Measurements from ENCODE around the gene RAI1.

RAI1 gene

DNA sequence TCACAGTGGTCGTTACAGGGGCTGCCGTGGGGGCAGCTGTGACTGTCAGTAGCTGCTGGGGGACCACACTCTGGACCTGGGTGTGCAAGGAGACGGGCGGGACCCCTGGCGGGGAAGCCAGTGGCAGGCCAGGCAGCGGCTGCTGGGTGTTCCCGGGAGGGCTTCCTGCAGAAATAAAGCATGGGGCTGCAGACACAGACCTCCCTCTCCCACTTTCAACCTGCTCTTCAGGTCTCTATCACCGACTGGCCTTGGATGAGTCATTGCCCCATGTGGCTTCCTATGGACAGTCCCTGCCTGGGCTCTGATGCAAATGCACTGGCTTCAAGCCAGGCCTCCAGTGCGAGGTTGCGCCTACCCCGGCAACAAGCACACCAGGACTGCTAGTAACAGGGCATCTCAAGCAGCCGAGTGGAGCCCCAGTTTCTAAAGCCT, 138.3 kb downstream of the RAI1 start:
- Histone ChIP-seq H3K36me3 (ENCODE audit: control insufficient read depth, insufficient read depth, low read length) (peaks cover 13% of the 10 kb centered on the region), H3K4ac (ENCODE audit: low read depth, low read length) (no peak overlapping the region), H3K79me1 (ENCODE audit: low read length) (peaks cover 27% of the 10 kb centered on the region), H3K23ac (ENCODE audit: low read length) (no peak overlapping the region), H3K27ac (ENCODE audit: low read depth, low read length) (no peak overlapping the region), H3K79me2 (ENCODE audit: control insufficient read depth, insufficient read depth, low read length) (peaks cover 20% of the 10 kb centered on the region), H2AK5ac (ENCODE audit: low read length) (no peak overlapping the region), H2BK5ac (ENCODE audit: low read length) (no peak overlapping the region), H2BK15ac (replicated peaks; ENCODE audit: low read depth) (no peak overlapping the region), H3K56ac (ENCODE audit: low read length) (no peak overlapping the region), H3K9ac (ENCODE audit: low read length) (no peak overlapping the region), H3K4me2 (ENCODE audit: low read length) (no peak overlapping the region), H3K4me1 (ENCODE audit: control insufficient read depth, low read depth, low read length) (peaks cover 14% of the 10 kb centered on the region), H3K4me3 (ENCODE audit: low read length) (no peak overlapping the region), H3K27me3 (ENCODE audit: insufficient read depth, low read length, poor library complexity) (no peaks in the 10 kb centered on the region), H2BK120ac (ENCODE audit: low read depth, low read length) (no peak overlapping the region), H3K18ac (ENCODE audit: low read length) (no peak overlapping the region), H4K5ac (ENCODE audit: low read length) (no peak overlapping the region), H4K8ac (ENCODE audit: low read depth, low read length) (no peak overlapping the region)
- peak; percentile 88 for DNase-seq
- WGBS (ENCODE audit: extremely low coverage, insufficient coverage, low lambda C conversion rate) = no CpG with 5 or more reads among the region's 12 CpGs

DNA sequence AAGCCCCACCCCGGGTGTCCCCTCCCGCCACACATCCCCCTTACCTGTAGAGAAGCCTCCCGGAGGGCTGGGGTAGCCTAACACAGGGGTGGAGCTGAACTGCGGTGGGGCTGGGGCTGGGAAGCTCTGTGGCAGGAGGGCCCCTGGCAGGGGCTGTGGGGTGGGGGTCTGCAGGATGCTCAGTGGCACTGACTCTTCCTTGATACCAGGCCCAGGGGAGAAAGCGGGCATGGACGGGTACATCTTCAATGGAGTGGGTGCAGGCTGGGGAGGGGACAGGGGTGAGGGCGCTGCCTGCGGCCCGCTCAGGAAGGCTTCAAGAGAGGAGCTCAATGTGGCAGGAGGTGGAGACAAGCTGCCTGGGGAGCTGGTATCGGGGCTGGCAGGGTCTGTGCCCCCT, 138.8 kb downstream of the RAI1 start:
- Histone ChIP-seq H3K9ac (ENCODE audit: low read length) (no peak overlapping the region), H4K5ac (ENCODE audit: low read length) (no peak overlapping the region), H3K79me2 (ENCODE audit: control insufficient read depth, insufficient read depth, low read length) (peaks cover 24% of the 10 kb centered on the region), H3K4me2 (ENCODE audit: low read length) (no peak overlapping the region), H4K8ac (ENCODE audit: low read depth, low read length) (no peak overlapping the region), H2AK5ac (ENCODE audit: low read length) (no peak overlapping the region), H3K27me3 (ENCODE audit: insufficient read depth, low read length, poor library complexity) (no peaks in the 10 kb centered on the region), H3K27ac (ENCODE audit: low read depth, low read length) (no peak overlapping the region), H3K23ac (ENCODE audit: low read length) (no peak overlapping the region), H2BK120ac (ENCODE audit: low read depth, low read length) (no peak overlapping the region), H2BK5ac (ENCODE audit: low read length) (no peak overlapping the region), H3K4me3 (ENCODE audit: low read length) (no peak overlapping the region), H3K18ac (ENCODE audit: low read length) (no peak overlapping the region), H3K79me1 (ENCODE audit: low read length) (peaks cover 27% of the 10 kb centered on the region), H3K4me1 (ENCODE audit: control insufficient read depth, low read depth, low read length) (peaks cover 19% of the 10 kb centered on the region), H3K4ac (ENCODE audit: low read depth, low read length) (no peak overlapping the region), H3K56ac (ENCODE audit: low read length) (no peak overlapping the region), H2BK15ac (replicated peaks; ENCODE audit: low read depth) (no peak overlapping the region), H3K36me3 (ENCODE audit: control insufficient read depth, insufficient read depth, low read length) (peaks cover 12% of the 10 kb centered on the region)
- no peak for DNase-seq
- no CpG with 5 or more reads among the region's 10 CpGs for WGBS (ENCODE audit: extremely low coverage, insufficient coverage, low lambda C conversion rate)

DNA sequence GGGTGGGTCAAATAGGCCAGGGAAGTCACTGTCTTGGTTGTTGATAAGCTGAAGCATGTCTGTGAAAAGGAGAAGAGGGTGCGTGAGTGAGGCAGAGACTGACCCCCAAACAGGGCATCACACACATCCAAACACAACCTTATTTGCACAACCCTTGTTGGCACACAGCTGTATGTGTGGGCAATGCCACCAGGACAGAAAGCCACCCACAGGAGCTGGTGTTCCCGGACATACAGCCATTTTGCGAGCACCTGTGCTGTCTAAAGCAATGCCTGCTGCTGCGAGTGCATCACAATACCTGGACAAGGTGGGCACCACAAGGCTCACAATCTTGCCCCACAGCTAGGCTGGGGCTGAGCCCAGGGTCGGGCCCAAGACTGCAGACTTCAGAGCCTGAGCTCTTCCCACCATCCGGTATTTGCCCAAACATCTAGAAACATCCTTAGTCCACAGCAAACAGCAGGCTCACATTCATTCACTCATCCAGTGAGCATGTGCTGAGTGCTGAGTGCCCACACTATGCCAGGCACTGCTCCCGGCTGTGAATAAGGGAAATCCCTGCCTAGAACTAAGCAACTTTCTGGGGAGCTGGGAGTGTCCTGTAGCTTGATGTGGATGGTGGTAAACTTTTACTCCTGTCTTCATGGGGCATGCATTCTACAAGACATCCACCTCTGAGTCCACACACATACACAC, 139.4 kb downstream of the RAI1 start:
- Histone ChIP-seq H3K79me1 (ENCODE audit: low read length) (peaks cover 27% of the 10 kb centered on the region), H2BK5ac (ENCODE audit: low read length) (no peak overlapping the region), H3K4ac (ENCODE audit: low read depth, low read length) (no peak overlapping the region), H3K9ac (ENCODE audit: low read length) (no peak overlapping the region), H2AK5ac (ENCODE audit: low read length) (no peak overlapping the region), H3K27me3 (ENCODE audit: insufficient read depth, low read length, poor library complexity) (no peaks in the 10 kb centered on the region), H3K23ac (ENCODE audit: low read length) (no peak overlapping the region), H3K56ac (ENCODE audit: low read length) (peak overlapping the region; percentile 1), H3K36me3 (ENCODE audit: control insufficient read depth, insufficient read depth, low read length) (peaks cover 8% of the 10 kb centered on the region), H3K79me2 (ENCODE audit: control insufficient read depth, insufficient read depth, low read length) (peaks cover 24% of the 10 kb centered on the region), H2BK120ac (ENCODE audit: low read depth, low read length) (no peak overlapping the region), H4K5ac (ENCODE audit: low read length) (no peak overlapping the region), H3K18ac (ENCODE audit: low read length) (no peak overlapping the region), H3K4me2 (ENCODE audit: low read length) (no peak overlapping the region), H3K4me3 (ENCODE audit: low read length) (no peak overlapping the region), H3K4me1 (ENCODE audit: control insufficient read depth, low read depth, low read length) (peaks cover 20% of the 10 kb centered on the region), H3K27ac (ENCODE audit: low read depth, low read length) (no peak overlapping the region), H4K8ac (ENCODE audit: low read depth, low read length) (no peak overlapping the region), H2BK15ac (replicated peaks; ENCODE audit: low read depth) (no peak overlapping the region)
- WGBS (ENCODE audit: extremely low coverage, insufficient coverage, low lambda C conversion rate) = no CpG with 5 or more reads among the region's 7 CpGs
- DNase-seq = no peak

- Histone ChIP-seq H3K23ac (ENCODE audit: low read length) (no peak overlapping the region), H2AK5ac (ENCODE audit: low read length) (no peak overlapping the region), H2BK5ac (ENCODE audit: low read length) (no peak overlapping the region), H2BK15ac (replicated peaks; ENCODE audit: low read depth) (no peak overlapping the region), H3K27ac (ENCODE audit: low read depth, low read length) (no peak overlapping the region), H4K8ac (ENCODE audit: low read depth, low read length) (no peak overlapping the region), H3K9ac (ENCODE audit: low read length) (no peak overlapping the region), H3K4me2 (ENCODE audit: low read length) (no peak overlapping the region), H3K79me2 (ENCODE audit: control insufficient read depth, insufficient read depth, low read length) (peaks cover 34% of the 10 kb centered on the region), H4K5ac (ENCODE audit: low read length) (no peak overlapping the region), H3K18ac (ENCODE audit: low read length) (no peak overlapping the region), H3K56ac (ENCODE audit: low read length) (no peak overlapping the region), H3K4me1 (ENCODE audit: control insufficient read depth, low read depth, low read length) (peaks cover 20% of the 10 kb centered on the region), H3K79me1 (ENCODE audit: low read length) (peaks cover 30% of the 10 kb centered on the region), H3K36me3 (ENCODE audit: control insufficient read depth, insufficient read depth, low read length) (peaks cover 4% of the 10 kb centered on the region), H3K4me3 (ENCODE audit: low read length) (no peak overlapping the region), H3K4ac (ENCODE audit: low read depth, low read length) (no peak overlapping the region), H2BK120ac (ENCODE audit: low read depth, low read length) (no peak overlapping the region), H3K27me3 (ENCODE audit: insufficient read depth, low read length, poor library complexity) (no peaks in the 10 kb centered on the region)
- DNase-seq = no peak
- no CpG with 5 or more reads among the region's 1 CpG for WGBS (ENCODE audit: extremely low coverage, insufficient coverage, low lambda C conversion rate)
Measured at GRCh38 chr17:17822189-17822588, 140.9 kb downstream of the RAI1 start.

DNA sequence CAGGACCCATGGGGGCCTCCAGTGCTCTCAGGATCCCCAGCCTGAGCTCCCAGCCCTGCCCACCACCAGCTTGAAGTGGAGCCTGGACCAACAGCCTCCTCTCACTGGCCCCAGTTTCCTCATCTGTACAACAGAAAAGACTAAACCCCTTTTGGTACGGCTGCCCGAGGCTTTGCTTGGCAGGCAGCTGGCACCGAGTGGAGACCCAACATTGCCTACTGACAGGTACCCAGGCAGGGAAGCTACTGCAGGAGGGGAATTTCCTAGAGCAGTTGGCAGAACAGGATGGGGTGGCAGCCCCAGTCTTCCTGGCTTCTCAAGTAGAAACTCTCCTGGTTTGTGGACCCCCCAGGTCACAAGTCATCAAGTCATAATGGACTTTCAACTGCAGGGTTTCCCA, 141.4 kb downstream of the RAI1 start:
- H4K8ac ChIP-seq (ENCODE audit: low read depth, low read length) = no peak overlapping the region
- no CpG with 5 or more reads among the region's 3 CpGs for WGBS (ENCODE audit: extremely low coverage, insufficient coverage, low lambda C conversion rate)
- peaks cover 29% of the 10 kb centered on the region for H3K79me1 ChIP-seq (ENCODE audit: low read length)
- no peak overlapping the region for H2AK5ac ChIP-seq (ENCODE audit: low read length)
- H3K4ac ChIP-seq (ENCODE audit: low read depth, low read length) = no peak overlapping the region
- H3K4me2 ChIP-seq (ENCODE audit: low read length) = no peak overlapping the region
- no peak overlapping the region for H3K27ac ChIP-seq (ENCODE audit: low read depth, low read length)
- H3K27me3 ChIP-seq (ENCODE audit: insufficient read depth, low read length, poor library complexity) = no peaks in the 10 kb centered on the region
- H3K9ac ChIP-seq (ENCODE audit: low read length) = peak overlapping the region; percentile 64
- no peak overlapping the region for H2BK15ac ChIP-seq (replicated peaks; ENCODE audit: low read depth)
- H2BK120ac ChIP-seq (ENCODE audit: low read depth, low read length) = no peak overlapping the region
- no peak overlapping the region for H2BK5ac ChIP-seq (ENCODE audit: low read length)
- DNase-seq = no peak
- H3K79me2 ChIP-seq (ENCODE audit: control insufficient read depth, insufficient read depth, low read length) = peaks cover 34% of the 10 kb centered on the region
- no peak overlapping the region for H4K5ac ChIP-seq (ENCODE audit: low read length)
- H3K18ac ChIP-seq (ENCODE audit: low read length) = no peak overlapping the region
- no peak overlapping the region for H3K4me3 ChIP-seq (ENCODE audit: low read length)
- H3K56ac ChIP-seq (ENCODE audit: low read length) = no peak overlapping the region
- H3K36me3 ChIP-seq (ENCODE audit: control insufficient read depth, insufficient read depth, low read length) = peaks cover 4% of the 10 kb centered on the region
- peaks cover 20% of the 10 kb centered on the region for H3K4me1 ChIP-seq (ENCODE audit: control insufficient read depth, low read depth, low read length)
- H3K23ac ChIP-seq (ENCODE audit: low read length) = no peak overlapping the region

All from mesendoderm (in vitro differentiated cells).